GM20431 (cell line): Measurements from ENCODE around the gene TUBGCP2.
"Not testable (repeated sequence)": the region's sequence is repeated elsewhere in the genome, so short reads cannot be mapped to it uniquely, and the experiment has no call there.

Source experiments
- in situ Hi-C: fragments of 300-500 bp; cut with MseI, MboI; formaldehyde crosslinking; loops from one replicate; pipeline ENCODE4 v1.15.0; 2020; ENCODE audit warnings: low sequenced_read_pairs; ENCODE audit not compliant: unreplicated experiment

Gene TUBGCP2

DNA sequence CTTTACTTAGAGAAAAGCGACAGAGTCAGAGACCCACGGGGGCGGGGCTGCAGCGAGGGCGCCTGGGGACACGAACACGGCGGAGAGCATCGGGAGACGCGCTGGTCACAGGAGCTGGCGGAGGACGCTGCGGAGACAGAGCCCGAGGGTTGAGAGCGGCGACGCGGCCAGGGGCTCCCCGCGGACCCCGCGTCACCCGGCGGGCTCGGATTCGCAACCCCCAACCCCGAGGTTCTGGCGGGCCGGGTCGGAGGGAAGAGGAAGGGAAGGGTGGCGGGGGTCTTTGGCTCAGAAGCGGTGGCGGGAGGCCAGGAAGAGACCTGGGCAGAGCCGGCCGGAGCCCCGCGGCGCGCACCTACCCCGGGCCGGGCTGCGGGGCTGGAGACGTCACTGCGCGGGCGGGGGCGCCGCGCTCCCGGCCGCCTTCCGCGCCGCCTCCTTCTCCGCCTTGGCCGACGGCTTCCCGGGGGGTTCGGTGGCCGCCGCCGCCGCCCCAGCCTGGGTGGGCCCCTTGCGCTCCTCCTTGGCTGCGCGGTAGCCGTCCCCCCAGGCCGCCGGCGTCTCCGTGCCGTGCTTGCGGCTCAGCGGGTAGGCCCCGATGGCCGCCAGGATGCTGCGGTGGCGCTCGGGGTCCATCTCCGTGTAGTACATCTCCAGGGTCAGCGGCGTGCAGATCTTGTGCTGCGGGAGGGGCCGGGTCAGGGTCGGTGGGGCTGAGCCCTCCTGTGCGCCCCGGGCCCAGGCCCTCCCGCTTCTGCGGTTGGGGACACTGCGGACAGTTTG is 17.0 kb upstream of the TUBGCP2 start:
- in situ Hi-C loops = no loop called here

- in situ Hi-C loops = no loop called here
Observed at GRCh38 chr10:133324857-133325260, 16.2 kb upstream of the TUBGCP2 start.

GRCh38 chr10:133324198-133324792 is 15.6 kb upstream of the TUBGCP2 start:
- in situ Hi-C loops = no loop called here

GRCh38 chr10:133322064-133322709 is 13.5 kb upstream of the TUBGCP2 start:
- in situ Hi-C loops = not testable (repeated sequence)

- in situ Hi-C loops = not testable (repeated sequence)
Observed at GRCh38 chr10:133320852-133321422, 12.3 kb upstream of the TUBGCP2 start.

DNA sequence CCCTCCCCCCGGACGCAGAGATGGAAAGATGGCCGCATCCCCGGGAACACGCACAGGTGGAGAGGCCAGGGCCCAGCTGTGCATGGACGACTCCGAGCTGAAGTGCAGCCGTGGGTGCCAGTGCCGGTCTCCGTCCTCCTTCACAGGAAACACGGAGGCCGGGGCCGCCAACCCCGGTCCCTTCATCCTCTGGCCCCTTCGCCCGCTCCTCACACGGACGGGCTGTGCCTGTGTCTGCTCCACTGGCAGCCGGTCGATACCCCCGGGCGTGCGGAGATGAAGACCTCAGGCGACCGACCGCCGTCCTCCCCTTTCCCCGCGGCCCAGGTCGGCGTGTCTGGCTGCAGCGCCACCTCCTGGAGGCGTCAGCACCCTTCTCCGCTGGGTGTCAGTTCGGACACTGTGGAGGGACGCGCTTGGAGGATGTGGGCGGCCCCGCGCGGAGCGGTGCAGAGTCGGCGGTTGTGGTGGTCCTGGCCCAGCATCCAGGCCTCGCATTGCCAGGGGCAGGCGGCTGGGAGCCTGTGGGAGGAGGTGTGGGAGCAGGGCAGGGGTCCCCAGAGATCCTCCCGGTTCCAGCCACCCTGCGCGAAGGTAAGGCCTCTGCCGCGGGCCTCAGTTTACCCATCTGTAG is 9.9 kb upstream of the TUBGCP2 start:
- in situ Hi-C loops = no loop called here

- in situ Hi-C loops = no loop called here
Observed at GRCh38 chr10:133316732-133317131, 8.1 kb upstream of the TUBGCP2 start.

DNA sequence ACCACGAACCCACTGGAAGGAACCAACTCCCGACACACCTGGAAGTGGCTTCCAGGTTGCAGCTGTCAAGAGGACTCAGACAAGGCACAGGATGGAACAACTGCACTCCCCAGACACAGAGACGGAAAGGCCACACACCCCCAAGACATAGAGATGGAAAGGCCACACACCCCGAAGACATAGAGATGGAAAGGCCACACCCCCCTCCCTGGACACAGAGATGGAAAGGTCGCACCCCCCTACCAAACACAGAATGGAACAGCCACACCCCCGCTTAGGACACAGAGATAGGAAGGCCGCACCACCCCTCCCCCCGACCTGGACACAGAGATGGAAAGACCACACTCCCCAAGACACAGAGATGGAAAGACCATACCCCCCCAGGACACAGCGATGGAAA is 7.6 kb upstream of the TUBGCP2 start:
- in situ Hi-C loops = no loop called here

DNA sequence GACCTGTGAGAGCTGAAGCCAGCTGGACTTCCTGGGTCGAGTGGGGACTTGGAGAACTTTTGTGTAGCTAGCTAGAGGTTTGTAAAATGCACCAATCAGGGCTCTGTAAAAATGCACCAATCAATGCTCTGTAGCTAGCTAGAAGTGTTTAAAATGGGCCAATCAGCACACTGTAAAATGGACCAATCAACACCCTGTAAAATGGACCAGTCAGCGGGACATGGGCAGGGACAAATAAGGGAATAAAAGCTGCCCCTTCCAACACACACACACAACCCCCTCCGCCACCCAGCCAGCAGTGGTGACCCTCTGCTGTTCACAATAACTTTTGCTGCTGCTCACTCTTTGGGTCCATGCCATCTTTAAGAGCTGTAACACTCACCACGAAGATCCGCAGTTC is 7.2 kb upstream of the TUBGCP2 start:
- in situ Hi-C loops = no loop called here

DNA sequence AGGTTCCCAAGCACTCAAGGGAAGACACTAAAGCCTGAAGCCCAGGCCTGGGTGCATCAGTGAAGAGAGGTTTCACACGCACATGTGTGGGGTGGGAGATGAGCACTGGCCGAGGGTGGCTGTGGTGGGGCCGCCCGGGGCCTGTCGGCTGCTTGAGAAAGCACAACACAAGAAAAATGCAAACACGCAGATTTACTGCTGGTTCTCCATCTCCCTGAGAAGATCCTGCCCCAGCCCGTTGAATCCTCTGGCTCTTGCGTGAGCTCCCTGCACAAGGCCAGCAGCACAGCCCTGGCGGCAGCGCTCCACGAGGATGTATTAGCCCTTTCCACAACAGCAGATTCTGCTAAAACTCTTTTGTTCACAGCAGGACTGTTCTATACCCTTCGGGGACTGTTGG is 6.2 kb upstream of the TUBGCP2 start:
- in situ Hi-C loops = no loop called here

DNA sequence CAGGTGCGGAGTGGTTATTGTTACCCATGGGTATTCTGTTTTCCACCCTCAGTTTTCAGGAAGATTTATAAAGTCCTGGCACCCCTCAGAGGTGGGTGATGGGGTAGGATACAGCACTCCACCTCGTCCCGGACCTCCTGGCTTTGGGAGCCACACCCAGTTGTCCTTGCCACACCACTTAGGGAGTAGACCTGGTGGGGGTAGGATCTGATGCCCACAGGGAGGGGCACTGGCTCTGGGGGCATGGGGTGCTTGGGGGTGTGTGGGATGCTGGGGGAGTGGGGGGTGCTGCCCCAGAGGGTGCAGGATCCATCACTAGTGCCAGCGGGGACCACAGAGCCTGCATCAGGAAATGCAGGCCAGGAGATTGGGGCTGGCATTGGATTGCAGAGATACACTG is 4.5 kb upstream of the TUBGCP2 start:
- in situ Hi-C loops = no loop called here

DNA sequence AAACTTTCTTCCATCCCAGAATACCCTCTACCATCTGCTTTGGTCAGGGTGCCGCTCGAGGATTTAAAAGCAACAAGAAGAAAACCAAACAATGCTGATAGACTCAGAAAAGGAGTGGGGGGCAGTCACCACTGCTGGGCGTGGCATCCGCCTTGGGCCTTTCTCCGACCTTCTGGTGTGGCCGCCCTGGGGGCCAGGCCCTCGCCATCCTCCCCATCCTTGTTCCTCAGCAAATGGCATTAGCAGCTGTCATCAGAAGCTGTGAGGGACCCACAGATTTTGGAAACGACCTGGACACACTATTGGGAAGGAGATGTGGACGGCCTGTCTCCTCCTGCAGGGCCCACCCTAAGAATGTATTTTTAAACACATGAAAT is 4.1 kb upstream of the TUBGCP2 start:
- in situ Hi-C loops = no loop called here

- in situ Hi-C loops = no loop called here
Observed at GRCh38 chr10:133312016-133312768, 3.5 kb upstream of the TUBGCP2 start.

DNA sequence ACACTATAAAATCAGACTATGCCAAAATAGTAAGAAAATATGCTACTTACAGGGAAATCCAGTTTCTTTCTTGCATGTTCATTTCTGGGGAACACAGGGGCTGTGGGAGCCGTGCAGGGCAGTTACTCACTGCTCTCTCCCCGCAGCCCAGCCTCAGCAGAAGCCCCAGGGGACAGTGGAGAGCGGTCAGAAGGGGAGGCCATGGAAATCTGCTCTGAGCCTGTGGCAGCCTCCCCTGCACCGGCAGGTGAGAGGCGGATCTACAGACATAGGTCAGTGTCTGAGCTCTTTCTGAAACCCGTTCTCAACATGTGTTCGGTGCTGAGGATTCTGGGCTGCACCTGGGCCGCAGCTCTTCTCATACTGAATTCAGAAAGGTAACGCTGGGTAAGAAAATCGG is 2.9 kb upstream of the TUBGCP2 start:
- in situ Hi-C loops = no loop called here

GRCh38 chr10:133310789-133311188 is 2.1 kb upstream of the TUBGCP2 start:
- in situ Hi-C loops = no loop called here

- in situ Hi-C loops = no loop called here
Observed at GRCh38 chr10:133310399-133310755, 1.7 kb upstream of the TUBGCP2 start.

GRCh38 chr10:133309720-133310398 is 1.2 kb upstream of the TUBGCP2 start:
- in situ Hi-C loops = no loop called here

GRCh38 chr10:133309100-133309719 is 538 bp upstream of the TUBGCP2 start:
- in situ Hi-C loops = no loop called here

GRCh38 chr10:133307776-133308420 is 774 bp downstream of the TUBGCP2 start:
- in situ Hi-C loops = no loop called here
